Spleen (tissue), 7 donors: ENCODE data around the gene FEZ2.

Experiments used
- CTCF ChIP-seq, 11 experiments: fragments of 200-600 bp in 7 of 11; fragments of 450-650 bp in 4 of 11; sonication (generic) in 4 of 11; IDR thresholded peaks in 8 of 11; conservative IDR thresholded peaks in 3 of 11; 1 replicate in 7 of 11; 2 replicates in 4 of 11; pipeline versions ENCODE4 v1.4.0 to v1.8.0; 2016 to 2021; ENCODE audit warnings: antibody characterized with exemption in 11 of 11, inconsistent platforms in 4 of 11, mild to moderate bottlenecking in 1 of 11
- POLR2A ChIP-seq, 3 donors: fragments of 450-650 bp; IDR thresholded peaks; one replicate each; pipeline ENCODE4 v1.5.1; 2017; ENCODE audit warnings: antibody characterized with exemption in 3 of 3, mild to moderate bottlenecking in 1 of 3
- donor health status: DM: no; HTN: no; CAD: no; lungs with moderate emphysema.
- donor health status: DM: no; HTN: no; CAD: no.
- donor health status: DM: no; HTN: no; CAD: no.

- TF ChIP-seq CTCF (IDR thresholded peaks at IDR 0.05 in 8 of 11, conservative IDR thresholded peaks at IDR 0.05 in 3 of 11): no peak
- TF ChIP-seq POLR2A (IDR thresholded peaks at IDR 0.05): no peak
Measured at GRCh38 chr2:36567711-36568408, 30.1 kb downstream of the FEZ2 start.
